D341Med (cell line): ENCODE results near the gene LKAAEAR1.
A peak's percentile ranks its signal among the peaks of the same experiment; 100 is the strongest.

Experiments used
- DNase-seq: peaks from one replicate; pipeline ENCODE4 v3.0.0; 2012; ENCODE audit warnings: low spot score

The LKAAEAR1 gene

DNA sequence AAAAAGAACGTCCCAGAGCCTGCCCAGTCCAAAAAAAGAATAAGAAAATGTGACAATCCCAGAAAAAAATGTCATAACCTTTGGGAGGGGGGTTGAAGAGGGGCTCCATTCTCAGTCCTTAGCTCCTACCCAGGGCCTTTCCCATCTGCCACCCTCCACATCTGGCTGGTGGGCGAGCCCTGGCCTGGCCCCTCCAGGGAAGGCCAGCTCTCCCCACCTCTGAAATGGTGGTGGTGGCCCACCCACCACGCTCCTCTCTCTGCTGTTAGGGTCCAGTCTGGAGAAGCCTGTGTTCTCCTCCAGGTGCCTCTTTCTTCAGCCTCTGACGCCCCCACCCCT is 5.3 kb downstream of the LKAAEAR1 start:
- no peak for DNase-seq

DNA sequence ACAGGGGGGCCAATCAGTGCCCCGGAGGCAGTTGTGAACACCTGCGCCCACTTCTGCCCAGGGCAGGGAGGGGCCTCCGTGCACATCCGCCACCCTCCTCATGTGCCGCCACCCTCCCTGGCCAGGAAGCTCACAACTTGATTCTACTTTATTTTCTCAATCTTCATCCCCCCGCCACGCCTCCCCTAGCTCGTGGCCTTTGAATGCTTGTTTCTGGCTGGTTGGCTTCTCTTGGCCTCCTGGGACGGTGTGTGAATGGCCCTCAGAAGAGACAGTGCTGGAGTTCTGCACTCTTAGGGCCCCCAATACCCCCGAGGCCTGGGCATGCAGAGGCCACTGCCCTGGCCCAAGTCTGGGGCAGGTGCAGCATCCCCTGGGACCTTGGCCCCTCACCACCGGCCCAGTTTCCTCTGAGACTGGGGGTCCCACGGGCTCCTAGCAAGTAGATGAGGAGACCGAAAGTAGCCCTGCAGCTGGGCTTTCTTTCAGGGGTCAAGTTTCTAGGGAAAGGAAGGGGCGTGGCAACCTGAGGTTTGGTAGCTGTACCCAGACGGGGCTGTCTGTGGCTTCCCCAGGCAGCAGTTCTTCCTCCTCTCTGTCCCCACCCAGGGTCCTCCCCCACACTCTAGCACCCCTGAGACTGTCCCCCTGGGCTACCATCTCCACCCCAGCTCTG is 6.2 kb downstream of the LKAAEAR1 start:
- DNase-seq: no peak

- no peak for DNase-seq
Measured at GRCh38 chr20:64077541-64077875, 6.7 kb downstream of the LKAAEAR1 start.

- no peak for DNase-seq
Measured at GRCh38 chr20:64077094-64077493, 7.1 kb downstream of the LKAAEAR1 start.

- no peak for DNase-seq
Measured at GRCh38 chr20:64076061-64076997, 7.9 kb downstream of the LKAAEAR1 start.

GRCh38 chr20:64075556-64075955 is 8.6 kb downstream of the LKAAEAR1 start:
- DNase-seq: no peak

DNA sequence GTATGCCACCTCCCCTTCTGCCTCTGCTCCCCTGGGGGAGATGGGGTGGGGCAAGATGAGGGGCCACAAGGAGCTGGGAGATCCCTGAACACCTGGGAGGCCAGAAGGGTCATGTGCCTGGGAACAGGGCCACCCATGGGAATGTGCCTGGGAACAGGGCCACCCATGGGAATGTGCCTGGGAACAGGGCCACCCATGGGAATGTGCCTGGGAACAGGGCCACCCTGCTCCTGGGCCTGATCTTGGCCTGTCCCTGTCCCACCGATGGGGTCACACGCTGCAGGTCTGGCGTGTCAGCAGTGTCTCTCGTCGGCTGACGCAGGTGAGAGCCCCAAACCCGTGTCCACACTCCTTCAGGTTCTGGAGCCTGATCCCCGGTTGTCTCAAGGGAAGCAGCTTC is 9.2 kb downstream of the LKAAEAR1 start:
- DNase-seq: no peak

DNA sequence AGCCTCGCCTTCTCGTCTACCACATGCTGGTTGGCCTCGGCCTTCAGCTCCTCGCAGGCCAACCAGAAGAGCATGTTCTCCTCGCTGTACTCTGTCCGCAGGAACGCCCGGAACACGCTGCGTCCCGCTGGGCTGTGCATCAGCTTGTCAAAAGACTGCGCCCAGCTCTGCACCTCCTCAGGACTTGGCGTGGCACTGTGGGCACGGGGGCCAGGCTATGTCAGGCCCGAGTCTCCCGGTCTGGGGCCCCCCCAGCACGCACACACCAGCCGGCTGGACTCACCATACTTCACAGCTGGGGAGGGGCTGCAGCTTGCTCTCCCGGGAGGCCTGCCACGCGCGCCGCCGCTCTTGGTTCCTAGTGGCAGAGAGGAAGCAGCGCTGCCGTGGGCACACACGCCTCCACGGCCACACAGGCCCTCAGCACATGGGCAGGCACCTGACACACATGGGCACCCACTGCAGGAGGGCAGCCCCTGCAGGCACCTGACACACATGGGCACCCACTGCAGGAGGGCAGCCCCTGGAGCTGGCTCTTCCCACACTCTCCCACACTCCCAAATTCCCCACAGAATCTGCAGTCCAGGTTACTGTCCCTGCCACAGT is 9.9 kb downstream of the LKAAEAR1 start:
- no peak for DNase-seq

DNA sequence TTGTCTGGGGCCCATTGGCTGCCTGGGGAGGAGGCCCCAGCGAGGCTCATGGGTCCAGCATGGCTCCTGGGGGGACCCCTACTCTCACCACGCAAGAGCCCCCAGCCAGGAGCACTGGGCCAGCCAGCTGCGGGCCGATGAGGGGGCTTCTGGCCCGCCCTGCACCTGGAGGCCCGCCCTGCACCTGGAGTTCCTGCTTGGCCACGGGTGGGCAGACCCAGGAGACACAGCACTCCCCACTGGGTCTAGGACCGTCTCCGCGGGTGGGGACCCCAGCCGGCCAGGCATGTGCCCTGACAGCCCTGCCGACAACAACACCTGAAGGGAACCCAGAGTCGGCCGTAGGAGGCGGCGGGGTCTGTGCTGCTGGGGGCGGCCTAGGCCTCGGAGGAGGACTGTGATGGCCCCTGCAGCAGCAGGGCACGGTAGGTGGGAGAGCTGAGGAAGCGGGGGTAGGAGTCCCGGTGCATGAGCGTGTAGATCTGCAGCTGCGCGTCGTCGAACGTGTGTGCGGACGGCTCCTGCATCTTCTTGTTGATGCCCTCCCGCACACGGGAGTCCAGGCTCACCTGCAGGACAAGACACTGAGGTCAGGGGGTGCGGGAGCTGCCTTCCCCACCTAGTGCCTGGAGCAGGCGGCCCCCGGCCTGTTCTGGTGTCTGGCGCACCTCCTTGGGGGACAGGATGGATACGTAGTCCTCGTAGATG is 10.6 kb downstream of the LKAAEAR1 start:
- no peak for DNase-seq

- no peak for DNase-seq
Measured at GRCh38 chr20:64072498-64073063, 11.6 kb downstream of the LKAAEAR1 start.

GRCh38 chr20:64071341-64072332 is 12.6 kb downstream of the LKAAEAR1 start:
- DNase-seq: no peak

GRCh38 chr20:64070244-64070993 is 13.8 kb downstream of the LKAAEAR1 start:
- no peak for DNase-seq

GRCh38 chr20:64069614-64070243 is 14.5 kb downstream of the LKAAEAR1 start:
- DNase-seq: peak; percentile 72

DNA sequence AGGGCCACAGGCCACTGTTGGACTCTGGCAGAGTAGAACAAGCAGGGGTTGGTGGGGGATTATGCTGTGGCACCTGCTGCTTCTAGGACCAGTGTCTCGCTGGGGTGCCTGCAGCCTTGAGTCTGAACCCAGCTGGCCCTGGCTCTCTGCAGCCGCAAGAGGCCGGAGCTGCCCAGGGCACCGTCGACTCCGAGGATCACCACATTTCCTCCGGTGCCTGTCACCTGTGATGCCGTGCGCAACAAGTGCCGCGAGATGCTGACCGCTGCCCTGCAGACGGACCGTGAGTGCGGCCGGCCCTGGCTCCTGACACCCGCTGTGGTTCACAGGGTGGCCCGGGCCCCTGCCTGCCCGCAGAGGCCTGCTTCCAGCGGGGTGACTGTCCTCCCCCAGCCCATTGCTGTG is 15.0 kb downstream of the LKAAEAR1 start:
- no peak for DNase-seq

- no peak for DNase-seq
Measured at GRCh38 chr20:64068386-64069208, 15.6 kb downstream of the LKAAEAR1 start.

DNA sequence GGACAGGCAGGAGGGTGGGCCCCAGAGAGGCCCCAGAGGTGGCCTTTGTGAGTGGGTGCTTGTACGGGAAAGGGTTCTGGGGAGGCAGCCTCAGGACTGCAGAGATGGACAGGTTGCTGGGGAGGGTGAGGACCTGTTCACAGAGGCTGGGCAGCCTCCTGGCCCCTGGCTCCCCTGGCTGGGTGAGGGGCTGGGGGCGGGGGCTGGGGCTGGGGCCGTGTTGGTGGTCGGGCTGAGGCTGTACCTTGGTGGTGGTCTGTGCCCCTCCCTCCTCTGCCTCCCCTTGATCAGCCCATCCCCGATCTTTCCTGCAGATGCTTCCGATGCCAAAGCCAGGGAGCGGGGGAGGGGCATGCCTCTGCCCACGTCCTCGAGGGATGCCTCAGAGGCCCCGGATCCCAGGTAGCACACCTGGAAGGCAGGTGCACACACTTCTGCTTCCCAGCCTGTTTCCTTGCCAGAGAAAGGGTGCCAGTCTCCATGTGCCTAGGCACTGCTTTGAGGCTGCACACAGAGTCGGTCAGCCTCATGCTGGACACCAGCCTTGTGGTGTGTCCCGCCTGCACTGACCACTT is 16.4 kb downstream of the LKAAEAR1 start:
- no peak for DNase-seq

- DNase-seq: no peak
Measured at GRCh38 chr20:64067005-64067632, 17.1 kb downstream of the LKAAEAR1 start.

DNA sequence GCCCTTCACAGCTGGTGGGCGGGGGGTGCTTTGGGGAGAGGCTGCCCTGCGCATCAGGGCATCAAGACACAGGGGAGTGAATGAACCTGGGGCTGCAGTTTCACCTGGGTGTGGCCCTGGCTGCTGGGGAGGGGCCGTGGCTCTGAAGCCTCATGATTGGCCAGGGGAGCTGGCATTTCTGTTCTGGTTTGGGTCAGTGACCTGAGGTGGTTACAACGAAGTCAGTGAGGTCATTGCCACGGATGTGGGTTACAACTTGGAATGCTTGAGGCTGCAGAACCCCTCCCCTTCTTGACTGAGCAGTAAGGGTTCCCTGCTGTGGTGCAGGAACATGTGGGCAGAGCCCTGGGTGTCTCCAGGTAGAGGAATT is 18.2 kb downstream of the LKAAEAR1 start:
- DNase-seq: no peak
